Activated CD8-positive, alpha-beta memory T cell treated with anti-CD3 and anti-CD28 coated beads for 48 hours (primary cell): Measurements from ENCODE around the gene POU2AF3.

Experiments used
- DNase-seq, 3 experiments: peaks; one replicate each; pipeline ENCODE4 v3.0.0-alpha.2; 2020; ENCODE audit warnings: low read depth in 2 of 3, low spot score in 2 of 3

POU2AF3 gene

GRCh38 chr11:111352231-111352746 is 53.9 kb downstream of the POU2AF3 start:
- DNase-seq: no peak

DNA sequence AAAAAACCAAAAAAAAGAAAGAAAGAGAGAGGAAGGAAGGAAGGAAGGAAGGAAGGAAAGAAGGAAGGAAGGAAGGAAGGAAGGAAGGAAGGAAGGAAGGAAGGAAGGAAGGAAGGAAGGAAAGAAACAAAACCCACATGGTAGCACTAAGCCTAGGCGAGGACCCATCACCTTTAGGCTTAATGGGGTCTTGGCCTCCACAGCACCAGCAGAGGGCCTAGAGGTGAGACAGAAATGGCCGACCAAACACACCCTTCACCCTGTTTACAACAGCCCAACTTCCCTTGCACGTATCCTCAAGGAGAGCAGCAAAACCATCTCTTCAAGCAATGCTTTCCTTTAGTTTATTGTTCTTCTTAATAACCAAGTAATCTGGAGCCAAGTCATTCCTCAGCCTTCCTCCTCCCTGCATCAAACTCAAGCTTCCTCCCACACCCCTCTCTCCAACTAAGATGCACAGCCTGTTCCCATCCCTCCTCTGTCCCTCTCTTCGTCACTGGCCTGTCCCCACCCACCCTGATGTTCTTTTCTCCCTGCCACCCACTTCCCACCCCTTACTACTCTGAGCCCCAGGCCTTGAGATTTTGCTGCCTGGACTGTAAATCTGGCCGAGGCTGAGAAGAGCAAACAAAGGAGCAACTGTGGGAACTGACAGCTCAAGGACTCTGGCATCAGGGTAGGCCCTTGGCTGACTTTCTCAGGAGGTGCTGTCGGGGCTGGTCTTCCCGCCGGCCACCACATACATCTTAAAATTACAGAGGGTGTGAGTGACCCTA is 54.8 kb downstream of the POU2AF3 start:
- no peak for DNase-seq

DNA sequence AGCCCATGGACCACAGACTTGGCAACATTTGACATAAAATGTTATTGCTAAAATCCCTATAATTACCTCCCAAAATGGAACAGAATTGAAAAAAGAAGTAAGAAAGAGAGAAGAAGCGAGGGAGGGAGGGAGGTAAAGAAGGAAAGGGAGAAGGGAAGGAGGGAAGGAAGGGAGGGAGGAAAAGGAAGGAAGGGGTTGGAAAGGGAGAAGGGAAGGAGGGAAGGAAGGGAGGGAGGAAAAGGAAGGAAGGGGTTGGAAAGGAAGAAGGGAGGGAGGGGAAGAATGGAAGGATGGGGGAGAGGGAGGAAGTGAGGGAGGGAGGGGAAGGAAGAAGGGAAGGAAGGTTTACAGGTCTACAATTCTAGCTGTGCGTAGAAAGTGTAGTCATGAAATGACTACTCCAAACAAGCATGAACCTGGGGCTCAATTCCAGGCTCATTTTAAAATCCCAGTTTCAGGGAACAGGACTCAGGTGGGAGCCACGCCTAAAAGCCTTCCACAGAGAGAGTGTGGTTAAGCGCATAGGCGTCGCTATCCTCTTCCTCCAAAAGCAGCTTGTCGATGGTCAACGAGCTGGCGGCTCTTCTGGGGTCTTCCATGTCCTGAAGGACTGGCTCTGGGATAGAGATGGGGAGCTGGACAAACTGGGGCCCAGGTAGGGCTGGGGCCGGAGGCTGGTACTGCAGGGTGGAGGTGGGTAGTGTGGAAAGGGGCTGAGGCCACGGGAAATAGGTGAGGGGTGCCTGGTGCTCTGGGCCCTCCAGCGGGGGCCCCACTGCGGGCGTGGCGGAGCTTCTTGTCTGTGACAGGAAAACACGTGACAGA is 55.6 kb downstream of the POU2AF3 start:
- DNase-seq: no peak

DNA sequence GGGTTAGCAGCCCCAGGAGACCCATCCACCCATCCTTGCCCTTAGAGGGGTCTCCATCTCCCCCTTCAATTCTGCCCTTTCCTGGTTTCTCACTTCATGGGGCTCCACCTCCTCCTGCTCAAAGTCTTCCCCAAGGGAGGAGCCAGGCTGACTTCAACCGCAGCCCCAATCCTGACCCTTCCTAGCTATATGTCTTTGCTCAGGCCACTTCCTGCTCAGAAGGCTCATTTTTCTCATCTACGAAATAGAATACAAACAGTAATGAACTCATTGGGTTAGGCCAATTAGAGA is 56.2 kb downstream of the POU2AF3 start:
- no peak for DNase-seq

GRCh38 chr11:111355101-111355500 is 56.8 kb downstream of the POU2AF3 start:
- DNase-seq: no peak

DNA sequence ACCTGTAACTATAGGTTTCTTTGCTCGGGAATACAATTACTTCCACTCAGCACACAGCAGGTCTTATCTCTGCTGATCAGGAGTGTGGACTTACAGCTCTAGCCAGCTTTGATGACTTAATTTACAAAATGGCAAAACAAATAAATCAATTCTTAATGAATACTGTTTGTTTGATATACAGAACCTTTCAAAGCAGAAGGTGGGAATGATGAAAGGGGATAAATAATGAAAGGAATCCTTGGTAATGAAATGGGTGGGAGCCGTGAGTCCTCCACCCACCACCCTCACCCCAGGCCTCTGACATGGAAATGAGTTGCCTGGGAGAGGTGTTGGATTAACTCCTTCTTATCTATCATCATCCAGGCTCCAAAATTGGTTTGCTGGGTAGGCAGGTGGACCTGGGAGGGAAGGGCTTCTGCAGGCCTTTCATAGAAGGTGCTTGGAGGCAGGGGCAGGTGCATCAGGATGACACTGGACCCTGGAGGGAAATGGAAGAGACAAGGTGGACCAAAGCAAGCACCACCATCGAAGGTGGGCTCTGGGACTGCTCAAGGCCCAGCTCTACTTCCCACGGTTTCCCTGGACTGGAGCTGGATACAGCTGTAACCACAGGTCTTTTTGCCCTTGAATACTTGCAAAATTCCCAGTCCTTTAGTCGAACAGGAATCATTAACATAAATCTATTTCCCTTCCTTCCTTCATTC is 57.8 kb downstream of the POU2AF3 start:
- DNase-seq: no peak

- DNase-seq: no peak
Observed at GRCh38 chr11:111356660-111357048, 58.3 kb downstream of the POU2AF3 start.

GRCh38 chr11:111357150-111358037 is 59.0 kb downstream of the POU2AF3 start:
- no peak for DNase-seq
